Suppressor macrophage (primary cell): ENCODE results near the gene DNAJC16.

Experiments
- DNase-seq, 4 experiments: peaks; one replicate each; pipeline ENCODE4 v3.0.0-alpha.2; 2020 to 2022

DNAJC16 gene

DNA sequence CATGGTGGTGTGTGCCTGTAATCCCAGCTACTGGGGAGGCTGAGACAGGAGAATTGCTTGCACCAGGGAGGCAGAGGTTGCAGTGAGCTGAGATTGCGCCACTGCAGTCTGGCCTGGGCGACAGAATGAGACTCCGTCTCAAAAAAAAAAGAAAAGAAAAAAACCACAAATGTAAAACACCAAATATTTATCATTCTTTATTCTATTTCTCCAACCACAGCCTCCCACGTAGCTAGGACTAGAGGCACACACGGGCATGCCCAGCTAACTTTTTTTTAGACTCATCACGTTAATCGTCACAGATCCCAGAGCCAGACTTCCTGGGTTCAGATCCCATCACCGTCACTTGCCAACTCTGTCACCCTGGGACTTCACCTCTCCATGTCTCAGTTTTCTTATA is 13.5 kb downstream of the DNAJC16 start:
- no peak for DNase-seq

DNA sequence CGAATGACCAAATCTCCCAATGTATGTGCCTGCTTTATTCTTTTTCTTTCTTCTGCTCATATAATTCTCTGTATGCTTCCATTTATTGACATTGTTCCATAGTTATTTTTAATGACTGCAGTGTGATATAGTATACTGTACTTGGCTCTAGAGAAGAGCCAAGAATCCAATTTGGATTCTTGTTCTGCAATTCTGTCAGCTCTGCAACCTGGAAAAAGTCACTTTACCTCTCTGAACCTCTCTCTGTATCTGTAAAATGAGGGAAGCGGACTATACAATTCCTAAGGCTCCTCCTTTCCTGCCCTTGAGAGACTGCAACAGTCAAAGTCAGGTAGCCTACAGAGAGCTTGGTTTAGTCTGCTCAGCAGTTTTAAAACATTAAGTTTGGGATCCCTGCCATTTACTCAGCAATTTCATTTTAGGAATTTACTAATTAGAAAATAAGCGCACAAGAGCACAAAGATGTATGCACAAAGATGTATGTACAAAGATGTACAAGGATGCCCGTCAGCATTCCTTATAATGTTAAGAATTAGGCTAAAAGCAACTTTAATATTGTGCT is 14.7 kb downstream of the DNAJC16 start:
- no peak for DNase-seq

DNA sequence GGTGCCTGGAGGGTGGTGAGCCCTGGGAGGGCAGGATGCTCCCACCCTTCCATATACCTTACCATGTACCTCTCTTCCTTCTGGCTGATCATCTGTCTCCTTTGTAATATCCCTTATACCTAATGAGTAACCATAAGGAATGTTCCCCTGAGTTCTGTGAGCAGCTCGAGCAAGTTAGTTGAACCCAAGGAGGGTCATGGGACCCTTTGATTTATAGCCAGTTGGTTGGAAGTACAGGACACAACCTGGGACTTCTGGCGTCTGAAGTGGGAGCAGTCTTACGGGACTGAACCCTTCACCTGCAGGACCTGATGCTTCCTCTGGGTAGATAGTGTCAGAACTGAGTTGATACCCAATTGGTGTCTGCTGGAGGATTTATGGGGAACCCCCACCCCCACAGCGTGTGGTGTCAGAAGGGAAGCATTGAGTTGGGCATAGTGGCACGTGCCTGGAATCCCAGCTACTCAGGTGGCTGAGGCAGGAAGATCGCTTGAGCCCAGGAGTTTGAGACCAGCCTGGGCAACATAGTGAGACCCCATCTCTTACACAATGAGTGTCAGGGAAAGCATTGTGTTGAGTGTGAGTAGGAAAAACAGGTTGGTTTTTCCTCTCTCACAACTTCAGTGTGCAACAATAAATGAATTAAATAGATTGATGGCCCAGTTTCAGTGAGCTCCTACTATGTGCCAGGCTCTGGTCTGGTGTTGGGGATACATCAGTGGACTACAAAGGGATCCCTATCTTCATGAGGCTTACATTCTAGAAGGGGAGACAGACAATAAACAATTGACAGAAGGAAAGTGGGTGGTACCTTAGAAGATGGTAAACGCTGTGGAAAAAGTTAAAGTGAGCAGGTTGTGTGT is 16.0 kb downstream of the DNAJC16 start:
- no peak for DNase-seq

DNA sequence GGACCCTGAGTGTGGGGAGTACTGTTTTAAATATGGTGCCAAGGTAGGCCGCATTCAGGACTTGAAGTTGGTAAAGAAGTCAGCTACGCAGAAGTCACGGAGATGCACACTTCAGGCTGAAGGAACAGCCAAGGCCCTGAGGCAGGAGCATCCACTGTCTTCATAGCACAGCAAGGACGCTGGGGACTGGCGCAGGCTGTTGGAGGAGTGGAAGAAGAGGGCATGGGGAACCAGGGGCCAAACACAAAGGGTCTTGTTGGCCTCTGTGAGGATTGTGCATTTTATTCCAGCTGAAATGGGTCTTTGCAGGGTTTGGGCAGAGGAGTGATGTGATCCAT is 16.6 kb downstream of the DNAJC16 start:
- DNase-seq, result no peak

DNA sequence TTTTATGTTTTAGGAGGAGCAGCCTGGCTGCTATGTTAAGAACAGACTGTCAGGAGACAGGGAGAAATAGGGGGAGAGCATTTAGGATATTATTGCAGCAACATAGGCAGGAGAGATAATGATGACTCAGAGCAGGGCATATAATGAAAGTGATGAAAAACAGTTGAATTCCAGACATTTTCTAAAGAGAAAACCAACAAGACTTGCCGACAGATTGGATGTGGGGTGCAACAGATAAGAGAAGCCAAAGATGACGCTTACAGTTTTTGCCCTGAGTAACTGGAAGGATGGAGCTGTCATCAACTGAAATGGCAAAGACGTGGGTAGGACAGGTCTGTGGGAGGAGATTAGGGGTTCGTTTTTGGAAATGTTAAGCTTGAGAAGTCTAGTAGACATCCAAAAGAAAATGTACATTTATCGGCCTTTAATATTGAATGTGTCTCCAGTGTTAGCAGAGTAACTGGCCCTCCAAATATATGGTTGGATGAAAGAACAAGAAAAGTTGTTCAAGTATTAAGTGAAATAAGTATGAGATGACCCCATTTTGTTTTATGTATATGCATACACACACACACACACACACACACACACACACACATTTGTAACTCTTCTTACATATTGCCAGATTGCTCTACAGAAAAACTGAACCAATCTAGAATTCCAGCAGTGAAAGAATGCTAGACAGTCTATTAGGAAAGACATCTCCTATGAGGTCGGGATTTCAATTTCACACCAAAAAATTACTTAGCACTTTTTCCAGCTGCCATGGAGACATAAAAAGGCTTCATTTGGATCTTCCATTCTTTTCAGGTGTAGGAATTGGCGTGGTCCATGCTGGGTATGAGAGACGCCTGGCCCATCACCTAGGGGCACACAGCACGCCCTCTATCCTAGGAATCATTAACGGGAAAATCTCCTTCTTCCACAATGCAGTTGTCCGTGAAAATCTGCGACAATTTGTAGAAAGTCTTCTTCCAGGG is 17.2 kb downstream of the DNAJC16 start:
- no peak for DNase-seq

DNA sequence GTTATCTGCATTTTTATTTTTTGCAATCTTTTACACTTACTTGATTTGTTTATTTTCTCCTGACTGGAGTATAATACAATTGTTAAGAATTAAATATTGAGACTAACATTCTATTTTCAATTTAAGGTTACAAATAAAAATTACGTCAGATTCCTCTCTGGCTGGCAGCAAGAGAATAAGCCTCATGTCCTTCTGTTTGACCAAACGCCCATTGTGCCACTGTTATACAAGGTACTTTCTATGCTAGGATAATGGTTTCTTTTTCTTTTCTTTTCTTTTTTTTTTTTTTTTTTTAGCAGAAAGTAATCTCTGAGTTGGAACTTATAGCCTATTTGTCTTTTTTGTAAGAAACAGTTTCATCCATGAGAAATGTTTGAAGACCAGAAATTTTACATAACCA is 20.0 kb downstream of the DNAJC16 start:
- no peak for DNase-seq

DNA sequence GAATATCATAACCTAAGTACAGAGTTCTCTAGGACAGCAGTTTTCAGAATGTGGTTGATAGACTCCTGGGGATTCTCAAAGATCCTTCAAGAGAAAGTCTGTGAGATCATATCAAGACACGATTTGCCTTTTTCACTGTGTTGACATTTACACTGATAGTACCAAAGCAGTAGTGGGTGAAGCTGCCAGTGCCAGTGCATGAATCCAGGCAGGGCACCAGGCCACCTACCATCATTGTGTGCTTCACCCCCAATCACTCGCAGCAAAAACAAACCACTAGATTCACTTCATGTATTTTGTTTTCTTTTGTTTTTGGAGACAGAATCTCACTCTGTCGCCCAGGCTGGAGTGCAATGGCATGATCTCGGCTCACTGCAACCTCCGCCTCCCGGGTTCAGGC is 23.9 kb downstream of the DNAJC16 start:
- DNase-seq, result no peak

DNA sequence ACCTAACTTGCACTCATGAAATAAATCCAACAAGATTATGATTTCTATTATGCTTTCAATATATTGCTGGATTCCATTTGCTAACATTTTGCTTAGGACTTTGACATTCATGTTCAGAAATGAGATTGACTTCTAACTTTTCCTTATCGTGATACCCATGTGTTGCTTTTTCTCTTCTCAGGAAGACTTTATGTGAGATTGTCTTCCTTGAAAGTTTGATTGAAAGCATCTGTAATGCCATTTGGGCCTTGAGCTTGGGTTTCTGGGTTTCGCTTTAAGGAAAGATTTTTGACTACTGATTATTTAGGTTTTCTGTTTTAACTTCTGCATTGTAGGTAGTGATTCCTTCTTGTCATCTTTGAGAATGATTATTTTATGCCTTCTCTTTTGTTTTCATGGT is 30.4 kb downstream of the DNAJC16 start:
- no peak for DNase-seq

DNA sequence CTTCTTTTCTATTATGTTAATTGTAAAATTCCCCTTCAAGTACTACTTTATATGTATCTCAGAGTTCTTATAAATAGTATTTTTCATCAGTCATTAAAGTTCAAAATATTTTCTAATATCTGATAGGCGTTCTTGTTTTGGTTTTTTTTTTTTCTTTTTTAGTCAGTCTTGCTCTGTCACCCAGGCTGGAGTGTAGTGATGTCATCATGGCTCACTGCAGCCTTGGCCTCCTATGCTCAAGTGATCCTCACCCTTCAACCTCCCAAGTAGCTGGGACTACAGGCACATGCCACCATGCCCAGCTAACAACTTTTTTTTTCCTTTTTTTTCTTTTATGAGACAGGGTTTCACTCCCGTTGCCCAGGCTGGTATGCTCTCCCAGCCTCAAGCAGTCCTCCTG is 30.9 kb downstream of the DNAJC16 start:
- DNase-seq, result no peak

DNA sequence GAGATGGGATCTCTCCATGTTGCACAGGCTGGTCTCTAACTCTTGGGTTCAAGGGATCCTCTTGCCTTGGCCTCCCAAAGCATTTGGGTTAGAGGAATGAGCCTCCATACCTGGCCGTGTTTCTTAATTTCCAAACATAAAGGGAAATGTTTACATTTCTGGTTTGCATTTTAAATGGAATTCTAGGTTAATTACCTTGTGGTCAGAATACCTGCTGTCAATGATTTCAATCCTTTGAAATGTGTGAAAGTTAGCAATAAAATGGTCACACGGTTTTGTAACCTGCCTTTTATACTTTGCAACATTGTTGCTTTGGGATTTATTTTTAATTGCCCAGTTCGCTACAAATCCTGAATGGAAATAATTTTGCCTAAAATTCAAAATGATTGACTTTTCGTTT is 31.9 kb downstream of the DNAJC16 start:
- DNase-seq, result no peak

DNA sequence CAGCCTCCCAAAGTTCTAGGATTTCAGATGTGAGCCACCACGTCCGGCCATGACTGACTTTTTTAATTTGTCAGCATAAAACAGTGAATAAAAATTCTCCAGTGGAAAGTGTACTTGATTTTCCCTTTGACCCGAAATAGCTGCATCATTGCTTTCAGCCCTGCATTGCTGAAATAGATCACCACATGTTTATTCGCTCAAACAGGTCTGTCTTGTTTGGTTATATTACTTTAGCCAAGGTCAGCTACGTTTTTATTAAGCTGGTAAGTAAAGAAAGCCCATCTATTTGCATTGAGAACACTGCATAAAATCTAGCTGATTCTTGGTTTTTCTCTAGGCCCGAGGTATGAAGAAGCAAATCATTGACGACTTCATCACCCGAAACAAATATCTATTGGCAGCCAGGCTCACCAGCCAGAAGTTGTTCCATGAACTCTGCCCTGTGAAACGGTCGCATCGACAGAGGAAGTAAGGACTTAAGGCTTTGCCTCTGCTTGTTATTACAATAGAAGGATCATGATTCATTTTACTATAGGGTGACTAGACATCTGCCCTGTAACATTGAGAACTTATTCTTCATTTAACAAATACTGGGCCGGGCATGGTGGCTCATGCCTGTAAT is 32.7 kb downstream of the DNAJC16 start:
- no peak for DNase-seq

DNA sequence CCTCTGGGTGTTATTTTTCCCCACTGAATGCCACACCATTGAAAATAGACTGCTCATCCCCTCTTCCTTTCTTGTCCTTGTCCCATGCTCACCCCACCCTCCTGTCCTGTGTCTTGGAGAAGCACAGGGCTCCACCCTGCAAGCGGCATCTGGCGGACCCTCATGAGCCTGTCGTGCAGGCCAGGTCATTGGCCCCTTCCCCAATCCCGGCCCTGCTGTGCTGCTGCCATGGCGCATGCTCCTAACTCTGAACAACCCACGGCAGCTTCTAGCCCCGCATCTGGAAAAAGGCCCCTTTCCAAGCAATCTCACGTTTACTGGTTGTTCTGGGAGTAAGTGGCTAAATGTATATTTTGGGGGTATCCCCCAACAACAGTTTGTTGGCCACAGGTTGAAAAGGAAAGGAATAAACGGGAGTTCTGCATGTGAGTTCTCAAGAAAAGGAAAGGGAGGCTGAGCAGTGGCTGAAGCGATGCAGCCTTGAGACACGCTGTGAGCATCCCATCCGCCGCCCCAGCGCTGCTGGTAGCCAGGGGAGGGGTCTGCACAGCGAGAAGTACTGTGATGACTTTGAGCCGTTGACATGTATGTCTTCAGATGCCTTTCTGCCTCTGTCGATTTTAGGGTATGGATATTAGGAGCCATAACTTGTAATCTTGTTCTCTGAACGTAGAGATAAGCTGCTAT is 41.9 kb downstream of the DNAJC16 start:
- no peak for DNase-seq

DNA sequence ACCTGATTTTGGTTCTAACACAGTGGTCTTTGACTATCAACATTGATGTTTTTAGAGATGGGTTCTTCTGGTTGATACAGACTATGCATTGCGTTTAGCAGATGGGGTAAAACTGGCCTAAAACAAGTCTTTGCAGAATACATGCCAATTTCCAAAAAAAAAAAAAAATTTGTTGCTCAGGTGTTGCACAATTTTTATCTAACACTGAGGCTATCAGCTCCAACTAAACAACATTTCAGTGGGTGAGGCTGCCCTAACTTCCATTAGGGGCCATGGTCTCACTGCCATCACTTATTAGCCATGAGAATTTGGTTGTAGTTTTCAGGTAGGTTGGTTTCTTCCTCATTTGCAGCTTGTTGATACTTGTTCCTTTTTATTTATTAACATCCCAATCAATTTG is 44.2 kb downstream of the DNAJC16 start:
- DNase-seq, result no peak

DNA sequence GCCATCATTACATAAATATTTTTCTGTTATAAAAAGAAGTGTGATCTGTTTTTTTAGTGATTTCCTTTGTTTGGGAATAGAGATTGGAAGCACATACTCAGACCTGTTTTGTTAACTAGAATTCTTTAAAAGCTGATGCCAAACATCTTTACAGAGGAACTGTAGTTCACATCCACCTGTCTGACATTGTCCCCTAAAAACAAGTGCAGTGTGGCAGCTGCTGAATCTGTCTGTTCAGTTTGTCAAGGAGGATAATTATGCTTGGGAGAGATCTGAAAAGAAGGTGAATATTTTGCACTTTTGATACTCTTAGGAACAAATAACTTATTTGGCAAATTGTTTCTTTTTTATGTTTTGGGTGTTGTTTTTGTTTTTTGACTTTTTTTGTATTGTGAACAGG is 44.6 kb downstream of the DNAJC16 start:
- DNase-seq, result no peak

DNA sequence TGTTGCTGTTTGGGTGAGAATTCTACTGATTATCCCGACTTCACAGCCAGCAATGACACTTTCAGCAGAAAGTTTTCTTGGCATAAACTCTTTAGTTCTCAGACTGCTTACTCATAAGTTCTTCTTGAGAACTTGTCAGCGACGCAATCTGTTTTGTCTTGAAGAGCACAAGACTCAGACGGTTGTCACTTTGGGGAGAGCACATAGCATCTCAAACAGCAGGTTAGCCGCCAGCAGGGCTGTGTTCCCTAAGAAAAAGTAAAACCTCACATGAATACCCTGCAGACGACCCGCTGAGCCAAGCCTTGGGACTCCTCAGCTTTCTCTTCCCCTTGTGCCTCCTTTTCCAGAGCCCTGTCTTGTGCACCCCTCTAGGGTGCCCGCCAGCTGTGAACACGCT is 46.8 kb downstream of the DNAJC16 start:
- no peak for DNase-seq

DNA sequence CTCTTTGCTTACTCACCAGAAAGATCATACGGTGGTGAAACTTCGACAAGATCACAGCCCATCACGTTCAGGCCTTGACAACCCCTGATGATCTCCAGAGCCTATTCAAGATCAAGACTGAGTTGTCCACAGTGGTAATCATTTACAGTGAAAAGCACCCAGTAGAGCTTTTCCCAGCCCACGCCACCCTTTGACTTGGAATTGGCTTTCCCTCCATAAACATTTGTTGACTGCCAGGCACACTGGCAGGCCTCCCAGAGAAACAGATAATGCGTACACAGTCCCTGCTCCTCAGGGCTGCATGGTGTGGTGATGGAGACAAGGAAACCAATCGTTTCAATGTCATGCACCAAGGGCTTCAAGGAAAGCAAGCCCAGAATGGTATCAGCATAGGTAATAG is 48.1 kb downstream of the DNAJC16 start:
- no peak for DNase-seq

DNA sequence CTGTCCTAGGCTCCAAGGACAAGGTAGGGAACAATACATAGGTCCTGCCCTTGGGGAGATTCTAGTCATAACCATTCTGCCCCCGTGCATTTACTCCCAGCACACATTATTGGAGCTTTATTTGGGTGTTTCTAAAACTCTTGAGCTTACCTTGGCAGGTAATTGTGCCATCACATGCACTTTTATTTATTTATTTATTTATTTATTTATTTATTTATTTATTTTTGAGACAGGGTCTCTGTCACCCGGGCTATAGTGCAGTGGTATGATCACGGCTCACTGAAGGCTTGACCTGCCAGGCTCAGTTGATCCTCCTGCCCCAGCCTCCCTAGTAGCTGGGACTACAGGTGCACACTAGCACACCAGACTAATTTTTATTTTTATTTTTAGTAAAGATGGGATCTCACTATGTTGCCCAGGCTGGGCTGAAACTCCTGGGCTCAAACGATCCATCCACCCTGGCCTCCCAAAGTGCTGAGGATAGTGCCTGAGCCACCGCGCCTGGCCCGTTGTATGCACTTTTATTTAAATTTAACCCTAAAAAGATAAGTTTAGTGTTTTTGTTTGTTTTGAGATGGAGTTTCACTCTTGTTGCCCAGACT is 49.0 kb downstream of the DNAJC16 start:
- no peak for DNase-seq

DNA sequence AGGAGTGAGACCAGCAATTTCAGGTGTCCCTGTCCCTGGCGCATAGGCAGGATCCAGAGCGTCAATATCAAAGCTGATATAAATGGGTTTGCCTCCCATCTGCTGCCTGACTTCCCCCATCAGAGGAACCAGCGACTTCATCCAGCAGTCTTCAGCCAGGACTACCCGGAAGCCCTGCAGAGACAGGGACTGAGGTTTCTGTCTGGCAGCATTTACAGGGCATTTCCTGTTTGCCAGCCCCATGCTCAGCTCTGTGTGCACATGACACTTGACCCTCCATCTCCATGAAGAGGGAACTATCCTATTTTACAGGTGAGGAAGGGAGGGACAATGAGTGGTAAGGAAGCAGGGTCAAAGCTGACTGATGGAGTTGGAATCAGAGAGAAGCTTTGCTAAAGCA is 51.0 kb downstream of the DNAJC16 start:
- DNase-seq, result peak in 2 of 4 experiments; percentile 31 to 34

DNA sequence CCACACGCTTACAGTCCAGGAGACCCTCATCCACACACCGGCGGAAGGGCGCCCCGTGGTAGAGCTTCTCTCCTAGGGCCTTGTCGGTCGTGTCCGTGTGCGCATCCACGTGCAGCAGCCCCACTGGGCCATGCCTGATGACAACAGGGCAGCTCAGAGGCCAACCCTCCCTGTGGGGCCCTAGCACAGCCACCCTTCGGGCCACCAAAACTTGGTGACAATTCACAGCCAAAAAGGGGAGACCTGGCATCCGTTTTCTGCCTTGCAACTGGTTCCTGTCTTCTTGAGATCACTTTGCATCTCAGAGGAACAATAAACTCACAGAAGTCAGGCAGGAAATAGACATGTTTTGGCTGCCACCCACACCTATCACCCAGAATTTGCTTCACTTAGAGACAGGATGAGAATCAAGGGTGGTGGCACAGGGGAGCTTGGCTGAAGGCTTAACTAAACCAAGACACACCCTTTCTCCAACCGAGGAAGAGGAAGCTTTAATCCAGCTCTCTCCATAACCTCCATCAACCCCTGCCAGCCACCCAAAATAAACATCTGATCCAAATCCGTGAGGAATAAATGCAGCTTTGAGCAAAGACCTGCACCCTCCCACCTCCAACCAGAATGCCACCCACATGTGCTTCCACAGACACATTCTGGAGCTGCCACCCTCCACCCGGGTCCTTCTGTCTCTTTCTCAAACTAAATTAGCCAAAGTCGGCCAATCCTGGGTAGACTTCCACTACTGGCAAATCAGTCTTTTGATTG is 52.5 kb downstream of the DNAJC16 start:
- DNase-seq, result peak in 1 of 4 experiments; percentile 21

DNA sequence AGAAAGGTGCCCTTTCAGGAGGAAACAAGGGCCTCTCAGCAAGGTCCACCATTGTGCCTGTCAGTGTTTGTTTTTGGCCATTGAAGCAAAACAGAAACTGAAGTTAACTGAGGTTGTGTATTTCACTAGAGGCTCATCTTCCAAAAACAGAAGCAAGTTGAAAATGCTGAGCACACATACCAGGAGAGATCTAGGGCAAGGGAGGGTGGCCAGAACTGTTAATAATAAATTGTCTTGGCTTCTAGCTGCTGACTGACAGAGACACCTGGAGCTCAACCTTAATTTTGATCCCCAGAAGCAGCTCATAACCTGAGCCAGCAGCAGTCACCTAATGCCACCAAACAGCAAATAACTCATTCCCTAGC is 53.0 kb downstream of the DNAJC16 start:
- DNase-seq, result peak in 3 of 4 experiments; percentile 25 to 57 (median 31)

DNA sequence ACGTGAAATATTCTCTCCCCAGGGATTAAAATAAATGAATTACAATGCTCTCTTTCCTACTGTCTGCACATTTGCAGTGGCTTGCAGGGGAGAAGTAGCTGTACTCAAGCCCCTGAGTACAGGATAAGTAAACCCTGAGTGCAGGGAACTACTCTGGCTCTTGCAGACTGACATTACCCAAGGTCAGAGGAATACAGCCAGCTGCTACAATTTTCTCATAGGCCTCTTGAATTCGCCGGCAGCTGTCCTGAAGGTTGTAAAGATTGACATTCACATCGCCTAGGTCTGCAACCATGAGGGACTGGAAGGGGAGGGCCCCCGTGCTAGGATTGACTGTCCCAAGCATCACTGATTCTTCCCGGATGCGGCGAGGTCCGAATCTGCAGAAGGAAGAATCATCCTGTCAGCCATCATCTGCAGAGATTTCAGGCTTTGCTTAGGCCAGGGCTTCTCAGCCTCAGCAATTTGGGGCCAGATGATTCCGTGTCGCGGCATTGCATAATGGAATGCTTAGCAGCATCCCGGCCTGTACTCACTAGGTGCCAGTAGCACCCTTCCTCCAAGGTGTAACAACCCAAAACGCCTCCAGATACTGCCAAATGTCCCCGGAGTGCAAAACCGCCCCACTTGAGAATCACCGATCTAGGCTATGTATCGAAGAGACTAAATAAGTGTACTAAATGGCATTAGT is 56.5 kb downstream of the DNAJC16 start:
- DNase-seq, result no peak
